Heart left ventricle (tissue), 16 donors: ENCODE measurements around the gene SAMD11. TPM values are rescaled to one million over a fixed set of nuclear protein-coding genes. Genes with fewer than 3 reads are reported as not detected.
"Not testable (repeated sequence)": the region's sequence is repeated elsewhere in the genome, so short reads cannot be mapped to it uniquely, and the experiment has no call there.

Experiments
- ATAC-seq, 4 donors: fragments of 200-7000 bp; cut with Tn5 transposase; one replicate each; pipeline ENCODE4 v1.9.1; 2020 to 2022; ENCODE audit warnings: moderate library complexity in 4 of 4, mild to moderate bottlenecking in 3 of 4, moderate number of reproducible peaks in 1 of 4
- DNase-seq, 5 donors: peaks; one replicate each; pipeline ENCODE4 v3.0.0-alpha.2; 2020
- H3K27ac ChIP-seq, 12 donors: fragments of 200-600 bp; sonication (generic) in 4 of 12; one replicate each; pipeline versions ENCODE4 v1.5.0 to v1.8.0; 2016 to 2022; ENCODE audit warnings: mild to moderate bottlenecking in 2 of 12
- H3K27me3 ChIP-seq, 9 donors: fragments of 200-600 bp; sonication (generic) in 2 of 9; one replicate each; pipeline versions ENCODE4 v1.5.1 to v1.8.0; 2016 to 2022; ENCODE audit warnings: mild to moderate bottlenecking in 3 of 9
- H3K36me3 ChIP-seq, 9 donors: fragments of 200-600 bp; sonication (generic) in 2 of 9; one replicate each; pipeline versions ENCODE4 v1.5.0 to v1.8.0; 2018 to 2022; ENCODE audit warnings: mild to moderate bottlenecking in 2 of 9
- H3K4me1 ChIP-seq, 12 donors: fragments of 200-600 bp; sonication (generic) in 4 of 12; one replicate each; pipeline versions ENCODE4 v1.5.0 to v1.8.0; 2016 to 2022; ENCODE audit warnings: mild to moderate bottlenecking in 3 of 12
- H3K4me3 ChIP-seq, 12 donors: fragments of 200-600 bp; sonication (generic) in 4 of 12; one replicate each; pipeline versions ENCODE4 v1.5.0 to v1.8.0; 2017 to 2022; ENCODE audit warnings: mild to moderate bottlenecking in 9 of 12, moderate library complexity in 4 of 12
- H3K9me3 ChIP-seq, 12 donors: fragments of 200-600 bp; sonication (generic) in 4 of 12; one replicate each; pipeline versions ENCODE4 v1.5.0 to v1.8.0; 2016 to 2022; ENCODE audit warnings: mild to moderate bottlenecking in 1 of 12
- CTCF ChIP-seq, 12 donors: fragments of 200-600 bp; sonication (generic) in 4 of 12; IDR thresholded peaks; one replicate each; pipeline versions ENCODE4 v1.5.0 to v1.8.0; 2018 to 2022; ENCODE audit warnings: antibody characterized with exemption in 12 of 12, mild to moderate bottlenecking in 5 of 12
- POLR2A ChIP-seq, 2 donors: fragments of 450-650 bp; IDR thresholded peaks; one replicate each; pipeline ENCODE4 v1.6.1; 2017; ENCODE audit warnings: antibody characterized with exemption in 2 of 2, mild to moderate bottlenecking in 2 of 2, moderate library complexity in 2 of 2
- WGBS, 4 donors: extraction: QIAGEN DNeasy Blood & Tissue Kit in 2 of 4; methylation state at CpG; one replicate each; pipeline versions ENCODE4 v1.1.5 to v1.1.7; 2013 to 2018; 5-methylcytosine and 5-hydroxymethylcytosine counted together
- intact Hi-C, 10 donors: fragments of 100-400 bp; cut with DNase I; formaldehyde crosslinking; loops; one replicate each; pipeline versions ENCODE4 v1.11.1 to v1.14.2; 2022
- polyA plus RNA-seq, 2 donors: library from polyadenylated mRNA; stranded (reverse); fragments of 200-250 nt; gene quantifications; one replicate each; pipeline ENCODE4 v1.2.3, GENCODE V29; 2013
- total RNA-seq, 9 donors: library from RNA; depleted of rRNA in 2 of 9; stranded (reverse); fragments of >200 nt in 2 of 9; fragmentation: NEBNext Ultra II Directional in 3 of 9; extraction: Animal tissue kit (Norgen Biotek cat#: 25700) in 3 of 9; gene quantifications; one replicate each; pipeline versions ENCODE4 v1.1.0 to v1.2.4, GENCODE V29; 2016 to 2023
- donor health status: ischemic (EF 13 %, LVEDD 7.1; RV severe dilation, severe dysfunction).
- donor health status: healthy with polysubstance abuse.
- donor health status: DM: no; HTN: yes; CAD: no.
- donor health status: DM: no; HTN: no; CAD: no.
- donor health status: ischemic (EF 25% LVEDD 6.9; RV normal size, moderate dysfunction).
- donor health status: ischemic (EF 25% LVEDD 5.7; RV mildly dilated, moderate dysfunction).
- donor health status: healthy.
- donor health status: DM: yes; HTN: yes; CAD: no.
- donor health status: ischemic (EF 35%, LVEDD 5.7; RV mildly dilated, moderate dysfunction).
- donor health status: nonischemic (EF 11% LVEDD 7.7; RV severe dilation, severe dysfunction).
- donor health status: DM: yes; HTN: yes; CAD: no.
- donor health status: PGD.
- donor health status: ischemic (EF 29% LVEDD 5.4; RV normal size, mild dysfunction).
- donor health status: nonischemic (EF 23%, LVEDD 6.1; RV moderate dilation, normal function).

SAMD11 gene
- total and polyA plus RNA-seq, 11 donors: 0.38 to 3.2 (median 0.96) TPM

GRCh38 chr1:982765-983436 is 59.2 kb downstream of the SAMD11 start:
- ATAC-seq (no peak), DNase-seq (peak in 4 of 5 donors; percentile 22 to 69 (median 42))
- no peaks in the 10 kb centered on the region for H3K9me3 ChIP-seq
- intact Hi-C loops: loop anchor here in 3 of 10 donors (2.0 to 10.0 kb wide), 3 partner anchors 18 to 312 kb away; partner anchors contain the start of gene HES4 (in 1 of the 3)
- H3K27ac ChIP-seq: peak overlapping the region; percentile 79 to 100 (median 98)
- WGBS, 4 donors: 83 to 86% (median 85%) methylated on average over 41 to 43 of the region's 43 CpGs
- no peak for TF ChIP-seq POLR2A (IDR thresholded peaks at IDR 0.05)
- no peak for TF ChIP-seq CTCF (IDR thresholded peaks at IDR 0.05)
- H3K27me3 ChIP-seq: peaks cover 0 to 12% (median 0%) of the 10 kb centered on the region in 9 donors
- peaks cover 0 to 4% (median 0%) of the 10 kb centered on the region in 9 donors for H3K36me3 ChIP-seq
- H3K4me3 ChIP-seq: peak overlapping the region in 8 of 12 donors; percentile 0 to 67 (median 58)
- peaks cover 0 to 34% (median 4%) of the 10 kb centered on the region in 12 donors for H3K4me1 ChIP-seq

- peak overlapping the region in 6 of 12 donors; percentile 10 to 45 (median 28) for H3K4me3 ChIP-seq
- 19 to 43% (median 27%) methylated on average over 14 to 29 of the region's 29 CpGs for WGBS, 4 donors
- TF ChIP-seq CTCF (IDR thresholded peaks at IDR 0.05) (peak; percentile 87 to 98 (median 92)), POLR2A (IDR thresholded peaks at IDR 0.05) (no peak)
- H3K9me3 ChIP-seq: no peaks in the 10 kb centered on the region
- peaks cover 0 to 12% (median 0%) of the 10 kb centered on the region in 9 donors for H3K27me3 ChIP-seq
- peaks cover 0 to 1% (median 0%) of the 10 kb centered on the region in 9 donors for H3K36me3 ChIP-seq
- intact Hi-C loops: loop anchor here in 7 of 10 donors (1.0 to 10.0 kb wide), 6 partner anchors 17 to 311 kb away; partner anchors contain the start of gene HES4 (in 1 of the 7)
- H3K4me1 ChIP-seq: peaks cover 0 to 34% (median 2%) of the 10 kb centered on the region in 12 donors
- peak; percentile 44 to 75 (median 60) for DNase-seq
- no peak for ATAC-seq
- peak overlapping the region in 3 of 12 donors; percentile 13 to 98 (median 19) for H3K27ac ChIP-seq
These were observed 60.2 kb downstream of the SAMD11 start for GRCh38 chr1:983798-984475.

- WGBS, 4 donors: 51 to 61% (median 59%) methylated on average over 12 of the region's 12 CpGs
- Histone ChIP-seq H3K4me1 (peaks cover 0 to 33% (median 2%) of the 10 kb centered on the region in 12 donors), H3K4me3 (peak overlapping the region in 6 of 12 donors; percentile 10 to 45 (median 28)), H3K27me3 (peaks cover 0 to 11% (median 0%) of the 10 kb centered on the region in 9 donors), H3K27ac (peak overlapping the region in 1 of 12 donors; percentile 98), H3K9me3 (no peaks in the 10 kb centered on the region), H3K36me3 (no peaks in the 10 kb centered on the region)
- DNase-seq (no peak), ATAC-seq (no peak)
- TF ChIP-seq POLR2A (IDR thresholded peaks at IDR 0.05): no peak
- peak in 6 of 12 donors; percentile 4 to 46 (median 28) for TF ChIP-seq CTCF (IDR thresholded peaks at IDR 0.05)
- intact Hi-C loops: loop anchor here in 7 of 10 donors (1.0 to 10.0 kb wide), 5 partner anchors 78 to 310 kb away; no protein-coding TSS in a partner anchor
These were observed 60.7 kb downstream of the SAMD11 start for GRCh38 chr1:984476-984814.

- Histone ChIP-seq H3K36me3 (no peaks in the 10 kb centered on the region), H3K27me3 (peaks cover 0 to 9% (median 0%) of the 10 kb centered on the region in 9 donors), H3K9me3 (no peaks in the 10 kb centered on the region), H3K4me3 (no peak overlapping the region), H3K4me1 (peaks cover 0 to 31% (median 2%) of the 10 kb centered on the region in 12 donors), H3K27ac (no peak overlapping the region)
- WGBS, 4 donors: 75 to 79% (median 77%) methylated on average over 13 of the region's 13 CpGs
- ATAC-seq (no peak), DNase-seq (peak in 1 of 5 donors; percentile 10)
- TF ChIP-seq CTCF (IDR thresholded peaks at IDR 0.05) (no peak), POLR2A (IDR thresholded peaks at IDR 0.05) (no peak)
- intact Hi-C loops: loop anchor here in 7 of 10 donors (2.0 to 10.0 kb wide), 3 partner anchors 77 to 310 kb away; no protein-coding TSS in a partner anchor
These were observed 61.4 kb downstream of the SAMD11 start for GRCh38 chr1:985126-985525.

GRCh38 chr1:988061-988460 is 64.3 kb downstream of the SAMD11 start:
- H3K4me3 ChIP-seq, H3K36me3 ChIP-seq, H3K27ac ChIP-seq, H3K27me3 ChIP-seq, DNase-seq, ATAC-seq: not testable (repeated sequence)
- H3K9me3 ChIP-seq: peaks cover 0 to 11% (median 3%) of the 10 kb centered on the region in 12 donors
- peaks cover 0 to 12% (median 0%) of the 10 kb centered on the region in 12 donors for H3K4me1 ChIP-seq
- 78 to 89% (median 85%) methylated on average over 5 of the region's 5 CpGs for WGBS, 4 donors
- intact Hi-C loops: loop anchor here in 4 of 10 donors (5.0 to 10.0 kb wide), 2 partner anchors 74 to 307 kb away; no protein-coding TSS in a partner anchor

GRCh38 chr1:991275-991674 is 67.6 kb downstream of the SAMD11 start:
- H3K27ac ChIP-seq, H3K4me1 ChIP-seq, intact Hi-C loops, H3K36me3 ChIP-seq, H3K4me3 ChIP-seq, DNase-seq, ATAC-seq, H3K27me3 ChIP-seq: not testable (repeated sequence)
- H3K9me3 ChIP-seq: peaks cover 0 to 11% (median 3%) of the 10 kb centered on the region in 12 donors
- 91 to 98% (median 96%) methylated on average over 6 of the region's 6 CpGs for WGBS, 4 donors
